DND-41 (cell line): ENCODE results near the gene TPPP.
A peak's percentile ranks its signal among the peaks of the same experiment; 100 is the strongest.
"Not testable (repeated sequence)": the region's sequence is repeated elsewhere in the genome, so short reads cannot be mapped to it uniquely, and the experiment has no call there.

Experiments
- ATAC-seq: fragments of 200-7000 bp; cut with Tn5 transposase; 3 replicates; pipeline ENCODE4 v1.9.1; 2021; ENCODE audit warnings: low read depth; ENCODE audit not compliant: insufficient read depth
- DNase-seq: peaks from one replicate; pipeline ENCODE4 v3.0.0-alpha.2; 2020
- H2AFZ ChIP-seq: 2 replicates; pipeline ENCODE4 v1.6.0; 2012; ENCODE audit warnings: low read depth, low read length
- H3K27ac ChIP-seq: 2 replicates; pipeline ENCODE4 v1.5.1; 2012; ENCODE audit warnings: low read length, inconsistent platforms
- H3K27me3 ChIP-seq: fragments of 200-600 bp; sonication (generic); 2 replicates; pipeline ENCODE4 v1.6.0; 2012; ENCODE audit warnings: low read length, mild to moderate bottlenecking, inconsistent platforms; ENCODE audit not compliant: insufficient read depth, poor library complexity
- H3K36me3 ChIP-seq: 2 replicates; pipeline ENCODE4 v1.5.1; 2012; ENCODE audit warnings: low read length, inconsistent platforms; ENCODE audit not compliant: insufficient read depth
- H3K4me1 ChIP-seq: 2 replicates; pipeline ENCODE4 v1.5.1; 2012; ENCODE audit warnings: mild to moderate bottlenecking, low read length; ENCODE audit not compliant: insufficient read depth
- H3K4me2 ChIP-seq: 2 replicates; pipeline ENCODE4 v1.6.0; 2012; ENCODE audit warnings: mild to moderate bottlenecking, moderate library complexity, low read length, inconsistent platforms; ENCODE audit not compliant: insufficient read depth
- H3K4me3 ChIP-seq, 2 experiments: fragments of 200-600 bp in 1 of 2; shearing (Covaris generic) in 1 of 2; 2 replicates each; pipeline ENCODE4 v1.5.1; 2012 to 2016; ENCODE audit warnings: inconsistent platforms in 2 of 2, low read length in 2 of 2, mild to moderate bottlenecking in 2 of 2, low read depth in 1 of 2, moderate library complexity in 1 of 2
- H3K79me2 ChIP-seq: 2 replicates; pipeline ENCODE4 v1.6.0; 2012; ENCODE audit warnings: low read length, inconsistent platforms; ENCODE audit not compliant: insufficient read depth
- H3K9ac ChIP-seq: 2 replicates; pipeline ENCODE4 v1.6.0; 2012; ENCODE audit warnings: low read depth, mild to moderate bottlenecking, inconsistent platforms, low read length, moderate library complexity
- H3K9me3 ChIP-seq: 2 replicates; pipeline ENCODE4 v1.5.1; 2012; ENCODE audit warnings: low read length, moderate library complexity, mild to moderate bottlenecking, inconsistent platforms; ENCODE audit not compliant: insufficient read depth, severe bottlenecking
- H4K20me1 ChIP-seq: 2 replicates; pipeline ENCODE4 v1.6.0; 2012; ENCODE audit warnings: low read length; ENCODE audit not compliant: insufficient read depth
- EZH2 ChIP-seq: IDR thresholded peaks from 3 replicates; pipeline ENCODE4 v1.6.1; 2012; ENCODE audit warnings: borderline replicate concordance, low read depth, mild to moderate bottlenecking, moderate library complexity, low read length, inconsistent platforms; ENCODE audit not compliant: severe bottlenecking
- TF ChIP-seq, protein P1 (sequence below): IDR thresholded peaks from 2 replicates; pipeline ENCODE4 v1.5.1; 2012; ENCODE audit warnings: borderline replicate concordance, low read length, moderate library complexity, mild to moderate bottlenecking; ENCODE audit not compliant: poor library complexity, severe bottlenecking; ENCODE audit errors: extremely low read depth

Gene TPPP

DNA sequence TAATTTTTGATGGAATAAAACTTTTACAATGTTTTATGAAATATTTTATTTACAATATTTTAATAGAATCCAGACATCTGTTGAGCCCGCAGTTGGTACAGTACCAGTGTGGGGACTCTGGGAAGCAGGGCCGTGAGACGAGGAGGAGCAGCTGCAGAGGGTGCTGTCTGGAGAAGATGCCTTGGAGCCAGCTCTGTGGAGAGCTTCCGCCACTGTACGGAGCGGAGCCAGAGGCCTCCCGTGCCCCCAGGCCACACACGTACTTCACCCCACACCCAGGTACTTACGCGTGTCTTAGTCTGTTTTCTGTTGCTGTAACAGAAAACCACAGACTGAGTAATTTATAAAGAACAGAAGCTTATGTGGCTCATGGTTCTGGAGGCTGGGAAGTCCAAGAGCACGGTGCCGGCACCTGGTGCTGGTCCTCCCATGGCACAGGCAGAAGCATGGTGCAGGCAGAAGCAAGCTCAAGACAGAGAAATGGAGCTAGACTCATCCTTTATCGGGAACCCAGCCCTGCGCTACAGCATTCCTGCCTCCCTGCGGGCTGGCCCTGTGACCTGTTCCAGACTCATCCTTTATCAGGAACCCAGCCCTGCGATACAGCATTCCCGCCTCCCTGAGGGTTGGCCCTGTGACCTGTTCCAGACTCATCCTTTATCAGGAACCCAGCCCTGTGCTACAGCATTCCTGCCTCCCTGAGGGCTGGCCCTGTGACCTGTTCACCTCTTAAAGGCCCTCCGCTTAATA, 57.7 kb downstream of the TPPP start:
- Histone ChIP-seq H3K4me1 (no peaks in the 10 kb centered on the region), H3K9me3 (no peaks in the 10 kb centered on the region), H4K20me1 (peaks cover 32% of the 10 kb centered on the region), H3K9ac (no peak overlapping the region), H3K4me3 (no peak overlapping the region), H2AFZ (no peak overlapping the region), H3K79me2 (no peaks in the 10 kb centered on the region), H3K36me3 (peaks cover 71% of the 10 kb centered on the region), H3K27me3 (no peaks in the 10 kb centered on the region), H3K4me2 (no peak overlapping the region), H3K27ac (no peak overlapping the region)
- DNase-seq (no peak), ATAC-seq (no peak)
- TF ChIP-seq, protein P1, sequence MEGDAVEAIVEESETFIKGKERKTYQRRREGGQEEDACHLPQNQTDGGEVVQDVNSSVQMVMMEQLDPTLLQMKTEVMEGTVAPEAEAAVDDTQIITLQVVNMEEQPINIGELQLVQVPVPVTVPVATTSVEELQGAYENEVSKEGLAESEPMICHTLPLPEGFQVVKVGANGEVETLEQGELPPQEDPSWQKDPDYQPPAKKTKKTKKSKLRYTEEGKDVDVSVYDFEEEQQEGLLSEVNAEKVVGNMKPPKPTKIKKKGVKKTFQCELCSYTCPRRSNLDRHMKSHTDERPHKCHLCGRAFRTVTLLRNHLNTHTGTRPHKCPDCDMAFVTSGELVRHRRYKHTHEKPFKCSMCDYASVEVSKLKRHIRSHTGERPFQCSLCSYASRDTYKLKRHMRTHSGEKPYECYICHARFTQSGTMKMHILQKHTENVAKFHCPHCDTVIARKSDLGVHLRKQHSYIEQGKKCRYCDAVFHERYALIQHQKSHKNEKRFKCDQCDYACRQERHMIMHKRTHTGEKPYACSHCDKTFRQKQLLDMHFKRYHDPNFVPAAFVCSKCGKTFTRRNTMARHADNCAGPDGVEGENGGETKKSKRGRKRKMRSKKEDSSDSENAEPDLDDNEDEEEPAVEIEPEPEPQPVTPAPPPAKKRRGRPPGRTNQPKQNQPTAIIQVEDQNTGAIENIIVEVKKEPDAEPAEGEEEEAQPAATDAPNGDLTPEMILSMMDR, result no peak
- TF ChIP-seq EZH2, result no peak

DNA sequence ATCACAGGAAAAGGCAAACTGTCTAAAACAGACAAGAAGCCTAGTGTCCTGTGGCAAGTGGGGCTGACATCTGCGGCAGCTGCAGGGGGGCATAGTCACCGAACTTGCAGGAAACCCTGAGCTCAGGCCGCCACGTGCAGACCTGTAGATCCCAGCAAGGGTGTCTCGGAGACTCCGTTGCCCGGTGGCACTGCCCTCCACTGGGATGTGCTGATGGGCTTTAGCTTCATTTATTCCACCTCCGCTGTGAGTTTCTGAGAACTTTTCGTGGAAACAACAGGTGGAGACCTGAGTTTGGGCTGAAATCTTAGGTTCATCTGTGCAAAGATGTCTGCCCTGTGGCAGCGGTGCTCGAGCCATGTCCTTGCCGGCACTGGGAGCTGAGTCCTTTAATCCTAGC, 59.0 kb downstream of the TPPP start:
- no peak overlapping the region for H3K4me2 ChIP-seq
- H4K20me1 ChIP-seq, result peaks cover 21% of the 10 kb centered on the region
- no peak for DNase-seq
- H3K9ac ChIP-seq, result no peak overlapping the region
- peaks cover 59% of the 10 kb centered on the region for H3K36me3 ChIP-seq
- H3K27me3 ChIP-seq, result no peaks in the 10 kb centered on the region
- peak; percentile 19; the same call in 2 of the 3 replicates for ATAC-seq
- H2AFZ ChIP-seq, result no peak overlapping the region
- H3K27ac ChIP-seq, result no peak overlapping the region
- TF ChIP-seq, protein P1, result no peak
- no peak for TF ChIP-seq EZH2
- no peaks in the 10 kb centered on the region for H3K4me1 ChIP-seq
- H3K4me3 ChIP-seq, result no peak overlapping the region
- peaks cover under 1% of the 10 kb centered on the region; the same call in 1 of the 2 replicates for H3K79me2 ChIP-seq
- no peaks in the 10 kb centered on the region for H3K9me3 ChIP-seq

DNA sequence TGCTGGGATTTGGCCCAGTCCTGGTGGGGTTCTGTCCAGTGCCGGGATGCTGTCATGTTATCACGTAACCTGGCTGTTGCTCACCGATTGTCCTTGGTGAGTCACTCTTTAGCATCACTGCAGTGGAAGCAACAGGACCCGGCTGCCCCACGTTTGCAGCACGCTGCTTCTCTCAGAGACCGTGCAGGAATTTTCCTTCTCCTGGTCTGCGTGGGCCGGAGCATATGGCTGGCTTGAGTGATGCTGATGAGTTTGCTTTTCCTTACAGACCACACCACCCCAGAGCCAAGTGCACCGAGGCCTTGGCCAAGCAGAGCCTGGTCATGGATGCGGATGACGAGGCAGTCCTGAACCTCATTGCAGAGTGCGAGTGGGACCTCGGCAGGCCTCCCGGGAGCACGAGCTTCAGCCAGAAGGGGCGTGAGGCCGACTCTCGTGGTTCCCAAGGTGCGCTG, 59.6 kb downstream of the TPPP start:
- no peaks in the 10 kb centered on the region for H3K9me3 ChIP-seq
- peaks cover 59% of the 10 kb centered on the region for H3K36me3 ChIP-seq
- no peak for ATAC-seq
- no peak for DNase-seq
- no peak overlapping the region for H2AFZ ChIP-seq
- no peak overlapping the region for H3K27ac ChIP-seq
- TF ChIP-seq EZH2, result no peak
- TF ChIP-seq, protein P1, result no peak
- peaks cover 3% of the 10 kb centered on the region; the same call in 1 of the 2 replicates for H3K79me2 ChIP-seq
- H3K4me1 ChIP-seq, result no peaks in the 10 kb centered on the region
- H3K27me3 ChIP-seq, result no peaks in the 10 kb centered on the region
- H4K20me1 ChIP-seq, result peaks cover 23% of the 10 kb centered on the region
- no peak overlapping the region for H3K4me3 ChIP-seq
- H3K9ac ChIP-seq, result no peak overlapping the region
- no peak overlapping the region for H3K4me2 ChIP-seq

DNA sequence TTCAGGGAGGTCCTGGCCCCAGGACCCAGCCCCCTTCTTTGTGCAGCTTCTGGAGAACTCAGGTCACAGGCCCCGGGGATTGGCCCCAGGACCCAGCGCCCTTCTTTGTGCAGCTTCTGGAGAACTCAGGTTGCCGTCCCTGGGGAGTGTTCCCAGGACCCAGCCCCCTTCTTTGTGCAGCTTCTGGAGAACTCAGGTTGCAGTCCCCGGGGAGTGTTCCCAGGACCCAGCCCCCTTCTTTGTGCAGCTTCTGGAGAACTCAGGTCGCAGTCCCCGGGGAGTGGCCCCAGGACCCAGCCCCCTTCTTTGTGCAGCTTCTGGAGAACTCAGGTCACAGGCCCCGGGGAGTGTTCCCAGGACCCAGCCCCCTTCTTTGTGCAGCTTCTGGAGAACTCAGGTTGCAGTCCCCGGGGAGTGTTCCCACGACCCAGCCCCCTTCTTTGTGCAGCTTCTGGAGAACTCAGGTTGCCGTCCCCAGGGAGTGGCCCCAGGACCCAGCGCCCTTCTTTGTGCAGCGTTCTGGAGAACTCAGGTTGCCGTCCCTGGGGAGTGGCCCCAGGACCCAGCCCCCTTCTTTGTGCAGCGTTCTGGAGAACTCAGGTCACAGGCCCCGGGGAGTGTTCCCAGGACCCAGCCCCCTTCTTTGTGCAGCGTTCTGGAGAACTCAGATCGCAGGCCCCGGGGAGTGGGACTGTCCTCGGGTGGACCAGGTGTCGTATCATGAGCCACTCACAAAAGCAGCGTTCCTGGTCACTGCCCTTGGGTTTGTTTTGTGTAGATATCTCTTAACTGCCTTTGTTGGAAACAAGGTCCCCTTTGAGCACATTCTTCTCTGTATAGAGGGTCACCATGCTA, 64.6 kb downstream of the TPPP start:
- not testable (repeated sequence) for H2AFZ ChIP-seq, H3K4me2 ChIP-seq, ATAC-seq, H3K9ac ChIP-seq, H3K4me3 ChIP-seq, H3K27ac ChIP-seq, H3K9me3 ChIP-seq, H3K4me1 ChIP-seq, H3K27me3 ChIP-seq, DNase-seq, H3K79me2 ChIP-seq
- Histone ChIP-seq H3K36me3 (peaks cover 59% of the 10 kb centered on the region), H4K20me1 (peaks cover 18% of the 10 kb centered on the region)
